Measurements from ENCODE around the gene NCKAP5.

- TF ChIP-seq CTCF (IDR thresholded peaks at IDR 0.05) (no peak), POLR2A (IDR thresholded peaks at IDR 0.05) (no peak), POLR2AphosphoS5 (IDR thresholded peaks at IDR 0.05) (peak; percentile 28)
Measured at GRCh38 chr2:133489641-133490410, 78.4 kb downstream of the NCKAP5 start.

Data from prostate gland (tissue), 2 donors.